NB4 (cell line): ENCODE measurements around the gene DLGAP3.

ENCODE experiments used
- MYC ChIP-seq: IDR thresholded peaks from 2 replicates; pipeline ENCODE4 v1.6.1; 2011; ENCODE audit warnings: low read depth, low read length
- POLR2A ChIP-seq: IDR thresholded peaks from 2 replicates; pipeline ENCODE4 v1.6.1; 2011; ENCODE audit warnings: mild to moderate bottlenecking; ENCODE audit not compliant: insufficient read length; ENCODE audit errors: extremely low read depth
- TF ChIP-seq, protein P1 (sequence below): IDR thresholded peaks from one replicate; pipeline ENCODE4 v1.5.1; 2012; ENCODE audit warnings: low read depth, low read length

DNA sequence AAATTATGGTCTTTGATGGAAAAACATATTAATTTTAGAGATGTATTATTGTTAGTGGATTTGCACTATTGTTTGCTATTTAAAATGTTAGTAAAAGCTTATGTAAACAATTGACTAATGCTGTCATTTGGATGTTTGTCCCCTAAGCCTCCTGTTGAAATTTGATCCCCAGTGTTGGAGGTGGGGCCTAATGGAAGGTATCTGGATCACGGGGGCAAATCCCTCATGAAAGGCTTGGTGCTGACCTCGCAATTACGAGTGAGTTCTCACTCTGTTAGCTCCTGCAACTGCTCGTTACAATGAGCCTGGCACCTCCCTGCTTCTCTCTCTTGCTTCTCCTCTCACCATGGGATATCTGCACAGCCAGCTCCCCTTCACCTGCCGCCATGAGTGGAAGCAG lies 41.4 kb upstream of the DLGAP3 start:
- TF ChIP-seq, protein P1, sequence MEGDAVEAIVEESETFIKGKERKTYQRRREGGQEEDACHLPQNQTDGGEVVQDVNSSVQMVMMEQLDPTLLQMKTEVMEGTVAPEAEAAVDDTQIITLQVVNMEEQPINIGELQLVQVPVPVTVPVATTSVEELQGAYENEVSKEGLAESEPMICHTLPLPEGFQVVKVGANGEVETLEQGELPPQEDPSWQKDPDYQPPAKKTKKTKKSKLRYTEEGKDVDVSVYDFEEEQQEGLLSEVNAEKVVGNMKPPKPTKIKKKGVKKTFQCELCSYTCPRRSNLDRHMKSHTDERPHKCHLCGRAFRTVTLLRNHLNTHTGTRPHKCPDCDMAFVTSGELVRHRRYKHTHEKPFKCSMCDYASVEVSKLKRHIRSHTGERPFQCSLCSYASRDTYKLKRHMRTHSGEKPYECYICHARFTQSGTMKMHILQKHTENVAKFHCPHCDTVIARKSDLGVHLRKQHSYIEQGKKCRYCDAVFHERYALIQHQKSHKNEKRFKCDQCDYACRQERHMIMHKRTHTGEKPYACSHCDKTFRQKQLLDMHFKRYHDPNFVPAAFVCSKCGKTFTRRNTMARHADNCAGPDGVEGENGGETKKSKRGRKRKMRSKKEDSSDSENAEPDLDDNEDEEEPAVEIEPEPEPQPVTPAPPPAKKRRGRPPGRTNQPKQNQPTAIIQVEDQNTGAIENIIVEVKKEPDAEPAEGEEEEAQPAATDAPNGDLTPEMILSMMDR = no peak
- TF ChIP-seq POLR2A (no peak), MYC (no peak)
